Common myeloid progenitor, CD34-positive (primary cell): ENCODE measurements around the gene BHMT2.

Experiments used
- CTCF ChIA-PET: fragments of 350-600 bp; sonication (Branson Sonifier 250); formaldehyde crosslinking; loops from one replicate; lab custom pipeline; 2021; ENCODE audit warnings: antibody characterized with exemption; lab: Charles Lee
- POLR2A ChIA-PET: fragments of 350-600 bp; sonication (Branson Sonifier 250); formaldehyde crosslinking; loops from one replicate; lab custom pipeline; 2021; ENCODE audit warnings: antibody characterized with exemption; lab: Charles Lee
- DNase-seq, 3 donors: peaks; one replicate each; pipeline versions ENCODE4 v3.0.0 to v3.0.0-alpha.2; 2013
- H3K27ac ChIP-seq, 2 experiments: 1 replicate in 1 of 2; 2 replicates in 1 of 2; pipeline ENCODE4 v1.7.0; 2013; ENCODE audit warnings: inconsistent platforms in 2 of 2, low read length in 2 of 2, mild to moderate bottlenecking in 2 of 2, low read depth in 1 of 2, moderate library complexity in 1 of 2; ENCODE audit not compliant: severe bottlenecking in 2 of 2, insufficient read depth in 1 of 2, poor library complexity in 1 of 2
- H3K27me3 ChIP-seq, 5 experiments: replicated peaks in 2 of 5; 1 replicate in 3 of 5; 2 replicates in 2 of 5; pipeline versions ENCODE4 v1.6.1 to v1.7.0; 2013; ENCODE audit warnings: low read length in 4 of 5, mild to moderate bottlenecking in 2 of 5, moderate library complexity in 2 of 5, inconsistent platforms in 1 of 5; ENCODE audit not compliant: insufficient read depth in 5 of 5, control insufficient read depth in 4 of 5
- H3K36me3 ChIP-seq, 4 experiments: 1 replicate in 2 of 4; 2 replicates in 2 of 4; pipeline versions ENCODE4 v1.6.1 to v1.7.0; 2013; ENCODE audit warnings: low read length in 3 of 4, control low read depth in 1 of 4, mild to moderate bottlenecking in 1 of 4; ENCODE audit not compliant: control insufficient read depth in 4 of 4, insufficient read depth in 4 of 4
- H3K4me1 ChIP-seq, 4 experiments: 1 replicate in 3 of 4; 2 replicates in 1 of 4; pipeline versions ENCODE4 v1.6.1 to v1.7.1; 2013; ENCODE audit warnings: low read length in 3 of 4, mild to moderate bottlenecking in 3 of 4, control low read depth in 1 of 4, inconsistent platforms in 1 of 4, moderate library complexity in 1 of 4; ENCODE audit not compliant: control insufficient read depth in 4 of 4, insufficient read depth in 4 of 4; ENCODE audit errors: control extremely low read depth in 1 of 4
- H3K4me3 ChIP-seq, 7 experiments: 1 replicate in 4 of 7; 2 replicates in 3 of 7; pipeline versions ENCODE4 v1.5.1 to v1.7.0; 2013; ENCODE audit warnings: mild to moderate bottlenecking in 7 of 7, low read length in 6 of 7, moderate library complexity in 6 of 7, inconsistent platforms in 2 of 7, low read depth in 2 of 7, control low read depth in 1 of 7; ENCODE audit not compliant: insufficient read depth in 4 of 7, control insufficient read depth in 1 of 7; ENCODE audit errors: extremely low read depth in 1 of 7
- H3K9me3 ChIP-seq, 5 experiments: 1 replicate in 4 of 5; 2 replicates in 1 of 5; pipeline versions ENCODE4 v1.6.1 to v1.7.1; 2013; ENCODE audit warnings: low read length in 4 of 5, mild to moderate bottlenecking in 2 of 5, inconsistent platforms in 1 of 5, low read depth in 1 of 5, moderate library complexity in 1 of 5; ENCODE audit not compliant: control insufficient read depth in 4 of 5, insufficient read depth in 2 of 5; ENCODE audit errors: control extremely low read depth in 1 of 5
- WGBS: methylation state at CpG from one replicate; pipeline ENCODE4 v1.1.5; 2013; ENCODE audit not compliant: insufficient coverage; 5-methylcytosine and 5-hydroxymethylcytosine counted together

The BHMT2 gene

GRCh38 chr5:79036769-79037168 lies 32.8 kb upstream of the BHMT2 start:
- Histone ChIP-seq H3K27ac (no peak overlapping the region), H3K9me3 (no peaks in the 10 kb centered on the region), H3K4me1 (no peaks in the 10 kb centered on the region), H3K36me3 (no peaks in the 10 kb centered on the region), H3K4me3 (no peak overlapping the region), H3K27me3 (no peaks in the 10 kb centered on the region)
- POLR2A ChIA-PET = no interaction called here
- CTCF ChIA-PET = interaction anchor here (3.1 kb wide), 1 partner anchor 15 kb away, joined by 14 read pairs; no protein-coding TSS in a partner anchor
- no peak for DNase-seq
- WGBS = no CpG with 5 or more reads among the region's 2 CpGs

GRCh38 chr5:79042188-79042587 lies 27.4 kb upstream of the BHMT2 start:
- no peaks in the 10 kb centered on the region for H3K36me3 ChIP-seq
- ChIA-PET CTCF (interaction anchor here (1.2 to 1.4 kb wide), 2 partner anchors 21 to 91 kb away, joined by 3 to 5 read pairs; no protein-coding TSS in a partner anchor), POLR2A (no interaction called here)
- H3K9me3 ChIP-seq = no peaks in the 10 kb centered on the region
- no peak overlapping the region for H3K27ac ChIP-seq
- WGBS = 91% methylated on average over 3 of the region's 3 CpGs
- H3K4me1 ChIP-seq = no peaks in the 10 kb centered on the region
- no peak for DNase-seq
- H3K27me3 ChIP-seq = no peaks in the 10 kb centered on the region
- no peak overlapping the region for H3K4me3 ChIP-seq

GRCh38 chr5:79047199-79047598 lies 22.4 kb upstream of the BHMT2 start:
- Histone ChIP-seq H3K4me1 (no peaks in the 10 kb centered on the region), H3K4me3 (no peak overlapping the region), H3K27ac (no peak overlapping the region), H3K27me3 (no peaks in the 10 kb centered on the region), H3K9me3 (peaks cover 0 to 8% (median 0%) of the 10 kb centered on the region in 5 experiments), H3K36me3 (no peaks in the 10 kb centered on the region)
- DNase-seq = no peak
- POLR2A ChIA-PET = no interaction called here
- WGBS = 100% methylated on average over 2 of the region's 3 CpGs
- CTCF ChIA-PET = interaction anchor here (0.8 kb wide), 1 partner anchor 19 kb away, joined by 3 read pairs; no protein-coding TSS in a partner anchor

- POLR2A ChIA-PET = no interaction called here
- Histone ChIP-seq H3K4me1 (no peaks in the 10 kb centered on the region), H3K4me3 (no peak overlapping the region), H3K27ac (no peak overlapping the region), H3K27me3 (no peaks in the 10 kb centered on the region), H3K9me3 (peaks cover 0 to 11% (median 0%) of the 10 kb centered on the region in 5 experiments), H3K36me3 (no peaks in the 10 kb centered on the region)
- CTCF ChIA-PET = interaction anchor here (0.6 kb wide), 1 partner anchor 1442 kb away, joined by 3 read pairs; no protein-coding TSS in a partner anchor
- DNase-seq = no peak
Observed at GRCh38 chr5:79048437-79048836, 21.1 kb upstream of the BHMT2 start.

- no peak overlapping the region for H3K4me3 ChIP-seq
- peaks cover 0 to 3% (median 0%) of the 10 kb centered on the region in 5 experiments for H3K27me3 ChIP-seq
- peaks cover 0 to 11% (median 0%) of the 10 kb centered on the region in 5 experiments for H3K9me3 ChIP-seq
- no peak overlapping the region for H3K27ac ChIP-seq
- no peak for DNase-seq
- no peaks in the 10 kb centered on the region for H3K4me1 ChIP-seq
- ChIA-PET CTCF (no interaction called here), POLR2A (no interaction called here)
- WGBS = no CpG with 5 or more reads among the region's 3 CpGs
- H3K36me3 ChIP-seq = no peaks in the 10 kb centered on the region
Observed at GRCh38 chr5:79050498-79050897, 19.1 kb upstream of the BHMT2 start.

GRCh38 chr5:79053321-79053720 lies 16.2 kb upstream of the BHMT2 start:
- CTCF ChIA-PET = no interaction called here
- Histone ChIP-seq H3K4me1 (no peaks in the 10 kb centered on the region), H3K27ac (no peak overlapping the region), H3K36me3 (no peaks in the 10 kb centered on the region), H3K9me3 (peaks cover 0 to 11% (median 0%) of the 10 kb centered on the region in 5 experiments), H3K4me3 (no peak overlapping the region), H3K27me3 (peaks cover 0 to 3% (median 0%) of the 10 kb centered on the region in 5 experiments)
- POLR2A ChIA-PET = no interaction called here
- DNase-seq = no peak
- no CpG with 5 or more reads among the region's 4 CpGs for WGBS

- Histone ChIP-seq H3K4me1 (no peaks in the 10 kb centered on the region), H3K27me3 (peaks cover 0 to 3% (median 0%) of the 10 kb centered on the region in 5 experiments), H3K27ac (no peak overlapping the region), H3K36me3 (no peaks in the 10 kb centered on the region), H3K9me3 (peaks cover 0 to 11% (median 0%) of the 10 kb centered on the region in 5 experiments), H3K4me3 (no peak overlapping the region)
- WGBS = no CpG with 5 or more reads among the region's 1 CpG
- ChIA-PET CTCF (interaction anchor here (0.7 to 1.1 kb wide), 2 partner anchors 10 to 51 kb away, joined by 3 read pairs; no protein-coding TSS in a partner anchor), POLR2A (no interaction called here)
- no peak for DNase-seq
Observed at GRCh38 chr5:79055017-79055416, 14.6 kb upstream of the BHMT2 start.
